Occipital lobe (tissue), 2 donors: ENCODE data around the gene GNG5. TPM values are rescaled to one million over a fixed set of nuclear protein-coding genes. Genes with fewer than 3 reads are reported as not detected.
"Not testable (repeated sequence)": the region's sequence is repeated elsewhere in the genome, so short reads cannot be mapped to it uniquely, and the experiment has no call there.

Source experiments
- DNase-seq: peaks from one replicate; lab custom pipeline; 2025; lab: John Stamatoyannopoulos, UW
- total RNA-seq: library from RNA; depleted of rRNA; stranded (reverse); fragments of >200 nt; gene quantifications from one replicate; pipeline ENCODE4 v1.2.3, GENCODE V29; 2014

GNG5 gene
- total RNA-seq, 1 donor from 2014 or later = 2.8 TPM

DNA sequence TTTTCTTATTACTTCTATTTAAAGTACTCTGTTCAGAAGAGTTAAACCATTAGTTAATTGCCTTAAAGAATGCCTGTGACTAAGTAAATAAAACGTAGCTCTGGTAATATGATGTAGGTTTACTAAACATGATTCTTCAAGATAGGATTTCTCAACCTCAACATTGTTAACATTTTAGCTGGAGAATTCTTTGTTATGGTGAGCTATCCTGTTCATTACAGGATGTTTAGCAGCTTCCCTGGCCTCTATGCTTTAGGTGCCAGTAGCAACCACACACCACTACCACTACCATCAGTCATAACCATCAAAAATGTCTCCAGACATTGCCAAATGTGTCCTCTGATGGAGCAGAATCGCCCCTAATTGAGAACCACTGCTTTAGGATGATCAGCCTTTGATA is 16.6 kb downstream of the GNG5 start:
- no peak for DNase-seq

DNA sequence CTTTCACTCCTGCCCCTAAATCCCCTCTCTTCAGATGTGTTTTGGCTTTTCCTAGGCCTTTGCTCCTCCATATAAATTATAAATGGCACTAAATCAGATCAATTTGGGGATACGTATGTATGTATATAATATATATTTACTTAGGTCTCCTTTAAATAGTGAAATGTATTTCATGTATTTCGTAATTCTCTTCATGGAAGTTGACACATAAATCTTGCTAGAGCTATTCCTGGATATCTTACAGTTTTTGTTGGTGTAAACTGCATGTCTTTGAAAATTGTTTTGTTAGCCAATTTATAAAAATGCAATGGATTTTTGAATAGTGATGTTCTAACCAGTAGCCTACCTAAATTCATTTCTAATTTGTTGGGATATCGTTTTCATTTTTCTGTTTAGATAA is 18.3 kb downstream of the GNG5 start:
- DNase-seq = no peak

DNA sequence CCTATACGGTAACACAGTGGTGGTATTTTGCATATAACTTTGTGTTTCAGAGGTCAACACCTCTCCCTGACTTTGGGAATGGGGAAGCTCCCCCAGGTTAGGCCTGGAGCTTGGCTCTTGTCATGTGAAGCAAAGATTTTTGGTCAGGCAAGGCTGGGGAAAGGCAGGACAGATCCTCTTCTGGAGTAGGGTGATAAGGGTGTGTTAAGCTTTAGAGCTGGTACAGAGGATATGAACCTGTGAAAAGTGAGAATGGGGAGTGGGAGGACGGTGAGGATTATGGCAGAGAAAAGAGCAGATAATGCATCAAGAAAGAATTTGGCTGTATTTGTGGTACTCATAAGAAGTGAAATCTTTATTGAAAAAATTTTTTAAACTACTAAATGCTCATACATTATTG is 25.1 kb downstream of the GNG5 start:
- DNase-seq = no peak

DNA sequence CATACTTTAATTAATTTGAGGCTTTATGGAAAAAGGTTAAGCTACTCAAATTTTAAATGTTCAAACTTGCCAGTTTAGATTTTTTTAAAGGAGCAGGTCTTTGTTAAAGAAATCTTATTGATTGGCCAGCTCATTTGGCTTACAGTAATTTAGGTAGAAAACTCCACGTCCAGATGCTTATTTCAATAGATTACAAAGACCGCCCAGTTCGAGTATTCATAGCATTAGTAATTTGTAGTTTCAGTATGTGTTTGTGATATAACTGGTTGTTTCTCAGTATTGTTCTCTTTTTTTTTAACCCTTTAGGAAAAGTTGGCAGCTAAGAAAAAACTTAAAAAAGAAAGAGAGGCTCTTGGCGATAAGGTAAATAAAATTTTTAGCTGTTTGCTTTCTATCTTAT is 25.7 kb downstream of the GNG5 start:
- no peak for DNase-seq

DNA sequence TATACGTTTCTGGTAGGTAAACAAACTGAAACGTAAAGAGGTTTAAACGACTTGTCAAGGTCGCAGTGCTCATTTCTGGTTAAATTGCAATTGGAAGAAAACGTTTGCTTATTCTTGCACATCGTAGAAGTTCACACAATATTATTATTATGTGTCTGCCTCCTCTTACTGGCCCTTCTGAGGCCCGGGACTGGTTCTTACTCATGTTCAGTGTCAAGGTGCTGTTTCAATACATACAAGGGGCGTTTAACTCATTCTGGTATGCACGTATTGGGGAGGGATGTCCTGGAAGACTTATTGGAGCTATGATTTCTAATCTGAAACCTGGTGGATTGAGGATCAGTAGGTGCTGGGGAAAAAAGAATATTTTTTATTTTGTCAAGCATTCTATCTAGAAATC is 26.4 kb downstream of the GNG5 start:
- no peak for DNase-seq

GRCh38 chr1:84478876-84479868 is 27.2 kb downstream of the GNG5 start, which contains the start of gene RPF1:
Gene RPF1, plus strand, starts transcription at chr1:84479266. Its CDS starts 16 bp downstream, at chr1:84479282.
- DNase-seq = peak; percentile 49

GRCh38 chr1:84476225-84476624 is 30.2 kb downstream of the GNG5 start:
- DNase-seq = no peak

GRCh38 chr1:84467298-84467697 is 39.1 kb downstream of the GNG5 start:
- DNase-seq = no peak

DNA sequence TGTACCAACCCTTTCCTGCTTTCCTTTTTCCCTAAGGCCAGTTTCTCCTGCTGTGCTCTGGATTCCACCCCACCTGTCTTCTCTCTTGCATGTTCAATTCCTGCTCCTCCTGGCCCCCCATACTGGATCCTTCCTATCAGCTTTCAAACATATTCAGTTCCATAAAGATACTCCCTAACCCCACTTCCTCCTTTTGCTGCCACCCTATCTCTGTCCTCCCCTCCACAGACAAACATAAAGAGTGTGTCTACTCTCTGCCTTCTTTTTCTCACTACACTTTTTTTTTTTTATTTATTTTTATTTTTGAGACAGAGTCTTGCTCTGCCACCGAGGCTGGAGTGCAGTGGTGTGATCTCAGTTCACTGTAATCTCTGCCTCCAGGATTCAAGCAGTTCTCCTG is 44.3 kb downstream of the GNG5 start:
- DNase-seq = no peak

GRCh38 chr1:84452436-84452835 is 53.9 kb downstream of the GNG5 start:
- no peak for DNase-seq

DNA sequence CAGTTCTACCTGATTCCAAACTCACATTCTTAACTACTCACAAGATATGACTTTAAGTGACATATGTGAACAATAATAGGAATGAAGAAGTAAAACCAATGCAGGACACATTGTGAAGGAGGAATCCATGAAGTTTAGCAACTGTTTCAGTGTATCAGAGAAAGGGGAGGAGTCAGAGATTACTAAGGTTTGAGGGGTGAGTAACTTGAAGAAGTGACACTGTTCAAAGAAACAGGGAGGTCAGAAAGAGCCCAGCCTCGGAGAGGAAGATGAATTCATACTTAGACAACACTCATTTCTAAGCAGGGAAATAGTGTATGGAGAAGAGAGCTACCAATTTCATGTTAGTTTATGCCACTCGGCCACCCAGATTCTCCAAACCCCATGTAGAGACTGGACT is 55.5 kb downstream of the GNG5 start:
- no peak for DNase-seq

- DNase-seq = not testable (repeated sequence)
Observed at GRCh38 chr1:84448704-84449103, 57.7 kb downstream of the GNG5 start.

Other genes starting within 250 kb of the GNG5 start
- gene SAMD13, start 204.9 kb downstream of the GNG5 start, total RNA-seq = 4.5 TPM
- 0.16 TPM for gene DNASE2B, start 108.1 kb downstream of the GNG5 start, total RNA-seq
- 34.5 TPM for gene RPF1, start 27.3 kb downstream of the GNG5 start, total RNA-seq
- 1.9 TPM for gene SPATA1, start 195 bp downstream of the GNG5 start, total RNA-seq
- 3.3 TPM for gene CTBS, start 67.9 kb upstream of the GNG5 start, total RNA-seq
- 125 TPM for gene SSX2IP, start 183.9 kb upstream of the GNG5 start, total RNA-seq